ENCODE measurements around the gene POLN. TPM values are rescaled to one million over a fixed set of nuclear protein-coding genes. Genes with fewer than 3 reads are reported as not detected.

The POLN gene
- polyA plus RNA-seq, 3 donors, result 0.08 to 0.33 (median 0.28) TPM

GRCh38 chr4:2069986-2070385 is 171.9 kb downstream of the POLN start:
- DNase-seq, result no peak
- no peak overlapping the region for H3K27ac ChIP-seq (ENCODE audit: low read depth in 1 of 2, low read length in 2 of 2)
- no peak overlapping the region for H3K4me2 ChIP-seq (replicated peaks; ENCODE audit: extremely low read depth, low read length, poor library complexity, severe bottlenecking)
- H3K36me3 ChIP-seq (replicated peaks in 1 of 2; ENCODE audit: control insufficient read depth in 1 of 2, insufficient read depth in 2 of 2, low read length in 2 of 2), result no peaks in the 10 kb centered on the region
- H3K27ac Mint-ChIP-seq, result no peak overlapping the region
- WGBS (ENCODE audit: insufficient coverage), result 86% methylated on average over 12 of the region's 14 CpGs
- peaks cover 2 to 3% (median 2%) of the 10 kb centered on the region in 3 donors for H3K27me3 Mint-ChIP-seq (ENCODE audit: low read depth in 3 of 3)
- H3K79me2 ChIP-seq (ENCODE audit: insufficient read depth, low read length), result no peaks in the 10 kb centered on the region
- H3K4me3 ChIP-seq (replicated peaks in 1 of 3; ENCODE audit: low read depth in 2 of 3, low read length in 3 of 3), result no peak overlapping the region
- H2AFZ ChIP-seq (ENCODE audit: insufficient read depth, low read depth, low read length, poor library complexity, severe bottlenecking), result no peak overlapping the region
- H3K4me1 Mint-ChIP-seq, result no peaks in the 10 kb centered on the region
- no peak overlapping the region for H3K9ac ChIP-seq (ENCODE audit: insufficient read depth, low read length, poor library complexity, severe bottlenecking)
- no peaks in the 10 kb centered on the region for H3K27me3 ChIP-seq (ENCODE audit: control insufficient read depth in 2 of 2, insufficient read depth in 2 of 2, low read length in 2 of 2)
- no peaks in the 10 kb centered on the region for H3K9me3 ChIP-seq (replicated peaks in 1 of 2; ENCODE audit: control insufficient read depth in 1 of 2, insufficient read depth in 1 of 2, low read length in 2 of 2)
- no peaks in the 10 kb centered on the region for H4K20me1 ChIP-seq (ENCODE audit: insufficient read depth, low read length)
- no peak for TF ChIP-seq CTCF (IDR thresholded peaks at IDR 0.05)
- no peaks in the 10 kb centered on the region for H3K4me1 ChIP-seq (ENCODE audit: control insufficient read depth in 1 of 2, insufficient read depth in 2 of 2, low read length in 2 of 2)
- no peak overlapping the region for H3K4me3 Mint-ChIP-seq
- H3K9me3 Mint-ChIP-seq, result peaks cover 0 to 1% (median 0%) of the 10 kb centered on the region in 7 donors
- no peaks in the 10 kb centered on the region for H3K36me3 Mint-ChIP-seq
- intact Hi-C loops (cut with micrococcal nuclease), result no loop called here

GRCh38 chr4:2069161-2069971 is 172.6 kb downstream of the POLN start:
- no peak for TF ChIP-seq CTCF (IDR thresholded peaks at IDR 0.05)
- H3K4me2 ChIP-seq (replicated peaks; ENCODE audit: extremely low read depth, low read length, poor library complexity, severe bottlenecking), result no peak overlapping the region
- Mint-ChIP-seq H3K27me3 (ENCODE audit: low read depth in 3 of 3) (peaks cover 2 to 3% (median 2%) of the 10 kb centered on the region in 3 donors), H3K4me1 (no peaks in the 10 kb centered on the region), H3K4me3 (no peak overlapping the region), H3K36me3 (no peaks in the 10 kb centered on the region), H3K9me3 (peaks cover 0 to 1% (median 0%) of the 10 kb centered on the region in 7 donors), H3K27ac (no peak overlapping the region)
- H3K9me3 ChIP-seq (replicated peaks in 1 of 2; ENCODE audit: control insufficient read depth in 1 of 2, insufficient read depth in 1 of 2, low read length in 2 of 2), result no peaks in the 10 kb centered on the region
- H3K4me1 ChIP-seq (ENCODE audit: control insufficient read depth in 1 of 2, insufficient read depth in 2 of 2, low read length in 2 of 2), result no peaks in the 10 kb centered on the region
- no peaks in the 10 kb centered on the region for H3K36me3 ChIP-seq (replicated peaks in 1 of 2; ENCODE audit: control insufficient read depth in 1 of 2, insufficient read depth in 2 of 2, low read length in 2 of 2)
- intact Hi-C loops (cut with micrococcal nuclease), result no loop called here
- DNase-seq, result no peak
- H3K9ac ChIP-seq (ENCODE audit: insufficient read depth, low read length, poor library complexity, severe bottlenecking), result no peak overlapping the region
- H3K27ac ChIP-seq (ENCODE audit: low read depth in 1 of 2, low read length in 2 of 2), result no peak overlapping the region
- no peaks in the 10 kb centered on the region for H3K79me2 ChIP-seq (ENCODE audit: insufficient read depth, low read length)
- H3K27me3 ChIP-seq (ENCODE audit: control insufficient read depth in 2 of 2, insufficient read depth in 2 of 2, low read length in 2 of 2), result no peaks in the 10 kb centered on the region
- H3K4me3 ChIP-seq (replicated peaks in 1 of 3; ENCODE audit: low read depth in 2 of 3, low read length in 3 of 3), result no peak overlapping the region
- no peaks in the 10 kb centered on the region for H4K20me1 ChIP-seq (ENCODE audit: insufficient read depth, low read length)
- no peak overlapping the region for H2AFZ ChIP-seq (ENCODE audit: insufficient read depth, low read depth, low read length, poor library complexity, severe bottlenecking)
- 87% methylated on average over 14 of the region's 17 CpGs for WGBS (ENCODE audit: insufficient coverage)

All from CD14-positive monocyte (primary cell).